ENCODE data around the gene EP300.
"Not testable (repeated sequence)": the region's sequence is repeated elsewhere in the genome, so short reads cannot be mapped to it uniquely, and the experiment has no call there.

Gene EP300

DNA sequence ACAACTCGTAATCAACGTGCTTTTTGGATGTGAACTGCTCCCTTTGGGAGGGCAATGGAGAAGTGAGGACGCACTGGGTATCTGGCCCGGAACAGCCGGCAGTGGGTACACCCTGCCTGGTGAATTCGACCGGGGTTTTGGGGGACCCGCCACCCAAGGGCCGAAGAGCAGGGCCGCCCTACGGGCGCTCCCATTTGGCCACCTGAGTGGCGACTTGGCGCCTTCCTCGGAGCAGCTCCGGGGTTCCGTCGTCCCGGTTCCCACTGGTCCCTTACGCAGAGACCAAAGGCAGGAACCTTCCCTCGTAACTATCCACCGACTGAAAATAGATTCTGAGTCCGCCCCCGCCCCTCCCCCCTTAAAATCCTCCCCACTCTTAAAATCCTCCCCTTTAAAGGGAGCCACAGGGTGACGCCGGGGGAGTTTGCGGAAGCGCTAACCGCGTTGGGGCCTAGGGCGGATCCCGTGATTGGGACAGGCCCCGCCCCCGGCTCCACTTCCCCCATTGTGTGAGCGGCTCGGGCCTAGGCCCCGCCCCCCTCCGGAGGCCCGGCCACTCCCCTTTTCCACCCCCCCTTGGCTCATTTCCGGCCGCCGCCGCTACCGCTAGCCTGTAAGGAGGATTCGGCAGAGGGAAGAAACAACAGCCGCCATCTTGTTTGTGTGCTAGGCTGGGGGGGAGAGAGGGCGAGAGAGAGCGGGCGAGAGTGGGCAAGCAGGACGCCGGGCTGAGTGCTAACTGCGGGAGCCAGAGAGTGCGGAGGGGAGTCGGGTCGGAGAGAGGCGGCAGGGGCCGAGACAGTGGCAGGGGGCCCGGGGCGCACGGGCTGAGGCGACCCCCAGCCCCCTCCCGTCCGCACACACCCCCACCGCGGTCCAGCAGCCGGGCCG lies 1.0 kb upstream of the EP300 start:
- DNase-seq, result peak; percentile 99

DNA sequence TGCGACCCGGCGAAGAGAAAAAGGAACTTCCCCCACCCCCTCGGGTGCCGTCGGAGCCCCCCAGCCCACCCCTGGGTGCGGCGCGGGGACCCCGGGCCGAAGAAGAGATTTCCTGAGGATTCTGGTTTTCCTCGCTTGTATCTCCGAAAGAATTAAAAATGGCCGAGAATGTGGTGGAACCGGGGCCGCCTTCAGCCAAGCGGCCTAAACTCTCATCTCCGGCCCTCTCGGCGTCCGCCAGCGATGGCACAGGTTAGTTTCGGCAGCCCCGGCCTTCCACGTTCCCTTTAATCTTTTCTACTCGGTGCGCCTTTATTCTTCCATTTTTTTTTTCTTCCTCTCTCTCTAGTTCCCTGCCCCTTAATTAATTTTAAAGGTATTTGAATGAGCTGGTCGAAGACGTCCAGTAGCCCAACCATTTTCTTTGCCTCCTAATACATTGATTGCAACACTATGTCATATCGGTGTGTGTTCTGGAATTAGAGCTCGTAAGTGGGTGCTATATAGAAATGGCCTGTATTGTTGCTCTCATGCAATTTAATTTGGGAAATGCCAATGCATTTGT lies 537 bp downstream of the EP300 start:
- peak; percentile 40 for DNase-seq

DNA sequence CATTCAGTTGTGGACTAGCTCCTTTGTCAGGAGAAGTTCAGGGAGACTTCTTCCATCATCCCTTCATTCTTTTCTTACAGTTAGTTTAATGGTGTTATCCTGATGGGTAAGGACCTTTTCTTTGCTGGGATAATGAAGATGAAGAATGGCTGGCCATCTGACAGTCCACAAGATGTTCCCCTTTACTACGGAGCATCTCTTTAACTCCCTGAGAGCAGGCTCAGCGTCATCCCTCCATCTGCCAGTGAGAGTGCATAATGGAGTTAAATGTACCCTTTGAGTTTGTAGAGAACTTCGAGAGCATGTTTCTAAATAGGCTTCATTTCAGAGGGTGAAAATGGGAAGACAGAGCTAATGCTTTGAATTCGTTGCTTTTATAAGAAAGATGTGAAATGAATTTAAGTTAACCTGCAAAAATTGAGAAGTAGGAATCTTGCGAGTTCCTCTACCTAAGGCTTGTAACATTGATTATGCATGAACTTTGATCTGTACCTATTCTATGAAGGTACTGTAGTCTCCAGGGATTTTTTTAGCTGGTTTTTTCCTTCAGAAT lies 1.7 kb downstream of the EP300 start:
- DNase-seq, result peak; percentile 53

DNA sequence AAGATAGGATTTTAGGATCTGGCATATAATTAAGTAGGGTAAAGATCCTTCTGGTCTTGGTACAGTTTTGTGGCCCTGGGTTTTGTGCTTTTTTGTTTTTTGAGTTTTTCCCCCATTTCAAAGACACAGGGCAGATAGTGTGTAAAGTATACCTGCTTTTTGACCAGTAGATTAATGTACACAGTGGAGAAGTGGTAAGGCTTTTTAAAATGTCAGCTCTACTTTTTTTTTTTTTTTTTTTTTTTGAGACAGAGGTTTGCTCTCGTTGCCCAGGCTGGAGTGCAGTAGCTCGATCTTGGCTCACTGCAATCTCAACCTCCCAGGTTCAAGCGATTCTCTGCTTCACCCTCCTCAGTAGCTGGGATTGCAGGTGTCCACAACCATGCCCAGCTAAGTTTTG lies 4.0 kb downstream of the EP300 start:
- no peak for DNase-seq

DNA sequence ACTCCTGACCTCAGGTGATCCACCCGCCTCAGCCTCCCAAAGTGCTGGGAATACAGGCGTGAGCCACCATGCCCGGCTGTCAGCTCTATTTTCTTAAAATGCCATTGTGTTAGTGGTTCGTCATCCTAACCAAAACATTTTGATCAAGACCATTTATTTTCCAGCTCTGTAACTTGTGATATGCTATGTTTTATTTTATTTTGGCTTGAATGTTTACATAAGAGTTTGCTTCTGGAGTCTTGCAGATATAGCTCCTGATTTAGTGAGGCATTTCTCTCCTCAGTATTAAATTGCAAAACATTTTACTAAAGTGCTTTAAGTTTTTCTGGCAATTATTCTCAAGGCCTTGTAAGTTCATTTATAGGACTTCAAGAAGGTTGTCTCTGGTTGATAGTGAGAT lies 4.4 kb downstream of the EP300 start:
- no peak for DNase-seq

DNA sequence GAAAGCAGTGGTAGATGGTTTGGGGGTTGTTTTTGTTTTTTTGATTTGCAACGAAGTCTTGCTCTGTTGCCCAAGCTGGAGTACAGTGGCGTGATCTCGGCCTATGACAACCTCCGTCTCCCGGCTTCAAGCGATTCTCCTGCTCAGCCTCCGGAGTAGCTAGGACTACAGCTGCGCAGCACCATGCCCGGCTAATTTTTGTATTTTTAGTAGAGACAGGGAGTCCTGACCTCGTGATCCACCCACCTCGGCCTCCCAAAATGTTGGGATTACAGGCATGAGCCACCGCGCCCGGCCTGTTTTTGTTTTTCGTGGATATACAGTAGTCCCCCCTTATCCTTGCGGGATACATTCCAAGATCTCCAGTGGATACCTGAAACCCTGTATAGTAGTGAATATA lies 6.6 kb downstream of the EP300 start:
- DNase-seq, result no peak

DNA sequence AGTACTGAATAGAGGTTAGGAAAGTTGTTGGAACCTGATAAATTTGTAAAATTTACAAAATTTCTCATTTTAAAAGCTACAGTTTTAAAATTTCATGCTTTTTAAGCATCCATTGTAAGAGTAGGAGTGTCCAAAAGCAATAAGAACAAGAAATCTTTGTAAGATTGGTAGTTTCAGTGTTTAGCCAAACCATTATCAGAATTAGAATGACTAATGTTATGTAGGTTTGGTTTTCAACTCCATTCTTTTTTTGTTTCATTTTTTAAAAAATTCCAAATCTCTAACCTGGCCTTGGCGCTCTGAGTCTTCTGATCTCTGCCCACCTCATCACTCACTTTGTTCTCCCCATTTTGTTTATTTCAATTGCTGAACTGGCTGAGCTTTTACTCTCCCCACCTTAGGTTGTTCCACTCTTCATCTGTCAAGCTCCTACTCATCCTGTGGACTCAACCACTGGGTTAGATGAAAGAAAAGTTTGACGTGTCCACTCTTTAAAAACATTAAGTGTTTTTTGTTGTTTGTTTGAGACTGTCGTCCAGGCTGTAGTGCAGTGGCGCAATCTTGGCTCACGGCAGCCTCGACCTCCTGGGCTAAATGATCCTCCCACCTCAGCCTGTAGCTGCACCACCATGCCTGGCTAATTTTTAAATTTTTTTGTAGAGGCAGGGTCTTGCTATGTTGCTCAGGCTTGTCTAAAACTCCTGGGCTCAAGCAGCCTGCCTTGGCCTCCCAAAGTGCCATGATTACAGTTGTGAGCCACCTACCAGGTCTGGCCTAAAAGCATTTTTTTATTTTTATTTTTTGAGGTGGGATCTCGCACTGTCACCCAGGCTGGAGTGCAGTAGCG lies 14.0 kb downstream of the EP300 start:
- DNase-seq, result no peak

DNA sequence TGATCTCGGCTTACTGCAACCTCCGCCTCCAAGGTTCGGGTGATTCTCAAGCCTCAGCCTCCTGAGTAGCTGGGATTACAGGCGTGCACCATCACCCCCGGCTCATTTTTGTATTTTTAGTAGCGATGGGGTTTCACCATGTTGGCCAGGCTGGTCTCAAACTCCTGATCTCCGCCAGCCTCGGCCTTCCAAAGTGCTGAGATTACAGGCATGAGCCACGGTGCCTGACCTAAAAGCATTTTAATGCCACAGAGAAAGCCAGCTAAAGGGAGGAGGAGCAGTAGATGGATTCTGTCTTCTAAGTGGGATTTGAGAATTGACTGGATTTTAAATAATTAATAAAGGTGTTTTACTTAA lies 14.6 kb downstream of the EP300 start:
- not testable (repeated sequence) for DNase-seq

DNA sequence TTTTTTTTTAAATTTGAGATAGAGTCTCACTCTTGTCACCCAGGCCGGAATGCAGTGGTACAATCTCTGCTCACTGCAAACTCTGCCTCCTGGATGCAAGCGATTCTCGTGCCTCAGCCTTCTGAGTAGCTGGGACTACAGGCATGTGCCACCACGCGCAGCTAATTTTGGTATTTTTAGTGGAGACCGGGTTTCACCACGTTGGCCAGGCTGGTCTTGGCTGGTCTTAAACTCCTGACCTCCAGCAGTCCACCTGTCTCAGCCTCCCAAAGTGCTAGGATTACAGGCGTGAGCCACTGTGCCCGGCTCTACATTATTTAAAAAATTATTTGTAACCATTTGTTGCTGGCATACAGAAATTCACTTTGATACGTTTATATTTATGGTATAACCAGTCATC lies 18.6 kb downstream of the EP300 start:
- no peak for DNase-seq

DNA sequence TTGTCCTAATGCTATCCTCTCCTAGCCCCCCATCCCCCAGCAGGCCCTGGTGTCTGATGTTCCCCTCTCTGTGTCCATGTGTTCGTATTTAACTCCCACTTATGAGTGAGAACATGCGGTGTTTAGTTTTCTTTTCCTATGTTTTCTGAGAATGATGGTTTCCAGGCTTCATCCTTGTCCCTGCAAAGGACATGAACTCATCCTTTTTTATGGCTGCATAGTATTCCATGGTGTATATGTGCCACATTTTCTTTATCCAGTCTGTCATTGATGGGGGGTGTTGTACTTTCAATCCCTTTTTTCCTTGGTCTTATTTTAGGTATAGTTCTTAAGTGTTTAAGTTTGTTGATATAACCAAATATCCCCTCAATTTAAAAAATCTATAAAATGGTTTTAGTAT lies 23.9 kb downstream of the EP300 start:
- no peak for DNase-seq

DNA sequence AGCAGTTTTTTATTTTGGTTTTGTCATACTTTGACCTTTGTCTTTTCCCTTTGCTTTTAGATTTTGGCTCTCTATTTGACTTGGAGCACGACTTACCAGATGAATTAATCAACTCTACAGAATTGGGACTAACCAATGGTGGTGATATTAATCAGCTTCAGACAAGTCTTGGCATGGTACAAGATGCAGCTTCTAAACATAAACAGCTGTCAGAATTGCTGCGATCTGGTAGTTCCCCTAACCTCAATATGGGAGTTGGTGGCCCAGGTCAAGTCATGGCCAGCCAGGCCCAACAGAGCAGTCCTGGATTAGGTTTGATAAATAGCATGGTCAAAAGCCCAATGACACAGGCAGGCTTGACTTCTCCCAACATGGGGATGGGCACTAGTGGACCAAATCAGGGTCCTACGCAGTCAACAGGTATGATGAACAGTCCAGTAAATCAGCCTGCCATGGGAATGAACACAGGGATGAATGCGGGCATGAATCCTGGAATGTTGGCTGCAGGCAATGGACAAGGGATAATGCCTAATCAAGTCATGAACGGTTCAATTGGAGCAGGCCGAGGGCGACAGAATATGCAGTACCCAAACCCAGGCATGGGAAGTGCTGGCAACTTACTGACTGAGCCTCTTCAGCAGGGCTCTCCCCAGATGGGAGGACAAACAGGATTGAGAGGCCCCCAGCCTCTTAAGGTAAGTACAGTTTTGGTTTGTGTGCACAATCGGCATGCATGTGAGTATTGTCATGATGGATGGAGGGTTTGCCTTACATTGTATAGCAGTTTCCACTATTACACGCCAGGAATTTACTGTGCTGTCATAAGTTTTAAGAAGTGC lies 25.0 kb downstream of the EP300 start:
- no peak for DNase-seq

DNA sequence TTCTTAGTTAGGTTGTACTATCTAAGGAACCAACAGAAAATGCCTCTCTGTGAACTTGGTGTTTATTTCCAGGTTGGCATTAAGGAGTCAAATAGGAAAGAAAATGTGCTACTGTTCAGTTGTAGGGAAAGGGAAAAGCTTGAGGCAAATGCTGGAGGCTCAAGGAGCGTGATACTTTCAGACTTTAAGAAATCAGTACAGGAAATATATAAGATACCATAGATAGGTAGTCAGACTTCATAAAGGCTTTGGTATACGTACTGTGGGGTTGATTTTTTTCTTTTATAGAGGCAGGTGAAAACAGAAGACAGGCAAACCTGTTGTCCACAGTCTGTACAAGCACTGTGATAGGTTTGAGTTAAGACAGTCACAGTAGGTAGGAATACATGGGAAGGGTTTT lies 30.8 kb downstream of the EP300 start:
- peak; percentile 47 for DNase-seq

DNA sequence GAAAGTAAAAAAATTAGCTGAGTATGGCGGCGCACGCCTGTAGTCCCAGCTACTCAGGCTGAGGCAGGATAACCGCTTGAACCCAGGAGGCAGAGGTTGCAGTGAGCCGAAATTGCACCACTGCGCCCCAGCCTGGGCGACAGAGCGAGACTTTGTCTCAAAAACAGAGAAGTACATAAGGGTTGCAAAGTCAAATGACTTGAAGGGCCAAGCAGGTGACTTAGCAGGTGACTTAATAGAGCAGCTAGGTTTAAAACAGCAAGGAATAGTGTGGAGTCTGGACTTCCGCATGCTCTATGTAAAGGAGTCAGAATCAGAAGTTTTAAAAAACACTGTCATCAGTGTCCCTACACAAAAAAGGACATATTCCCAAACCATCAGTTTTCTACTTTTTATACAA lies 31.7 kb downstream of the EP300 start:
- no peak for DNase-seq

DNA sequence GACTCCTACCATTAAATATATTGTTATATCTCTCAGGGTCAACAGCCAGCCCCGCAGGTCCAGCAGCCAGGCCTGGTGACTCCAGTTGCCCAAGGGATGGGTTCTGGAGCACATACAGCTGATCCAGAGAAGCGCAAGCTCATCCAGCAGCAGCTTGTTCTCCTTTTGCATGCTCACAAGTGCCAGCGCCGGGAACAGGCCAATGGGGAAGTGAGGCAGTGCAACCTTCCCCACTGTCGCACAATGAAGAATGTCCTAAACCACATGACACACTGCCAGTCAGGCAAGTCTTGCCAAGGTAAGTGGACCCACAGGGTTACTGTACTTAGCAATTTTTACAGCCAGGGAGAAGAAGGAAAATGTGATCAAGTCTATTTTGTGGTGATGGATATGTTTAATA lies 35.1 kb downstream of the EP300 start:
- no peak for DNase-seq

DNA sequence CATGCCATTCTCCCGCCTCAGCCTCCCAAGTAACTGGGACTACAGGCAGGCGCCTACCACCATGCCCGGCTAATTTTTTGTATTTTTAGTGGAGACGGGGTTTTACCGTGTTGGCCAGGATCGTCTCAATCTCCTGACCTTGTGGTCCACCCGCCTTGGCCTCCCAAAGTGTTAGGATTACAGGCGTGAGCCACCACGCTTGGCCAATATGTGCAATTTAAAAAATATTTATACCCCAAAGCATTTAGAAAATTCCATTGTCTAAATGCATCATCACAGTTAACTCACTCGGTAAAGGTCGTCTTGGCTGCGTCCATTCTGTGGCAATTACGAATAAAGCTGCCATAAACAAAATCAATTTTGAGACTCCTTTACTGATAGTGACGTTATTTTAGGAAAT lies 36.2 kb downstream of the EP300 start:
- DNase-seq, result no peak

DNA sequence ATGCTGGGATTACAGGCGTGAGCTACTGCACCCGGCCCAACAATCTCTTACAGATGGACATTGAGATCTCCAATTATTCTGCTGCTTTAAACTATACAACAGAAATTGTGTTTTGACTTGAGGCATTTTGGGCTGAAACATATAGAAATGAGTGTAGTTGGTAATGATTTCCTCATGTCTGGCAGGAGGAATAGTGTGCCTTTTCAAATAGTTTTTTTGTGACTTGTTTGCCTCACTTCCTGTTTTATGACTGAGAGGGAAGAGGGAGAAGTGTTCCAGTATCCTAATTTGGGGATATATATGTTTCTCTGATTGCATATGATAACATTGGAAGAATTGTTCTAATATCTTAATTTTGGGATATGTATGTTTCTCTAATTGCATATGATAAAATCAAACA lies 40.2 kb downstream of the EP300 start:
- peak; percentile 6 for DNase-seq

DNA sequence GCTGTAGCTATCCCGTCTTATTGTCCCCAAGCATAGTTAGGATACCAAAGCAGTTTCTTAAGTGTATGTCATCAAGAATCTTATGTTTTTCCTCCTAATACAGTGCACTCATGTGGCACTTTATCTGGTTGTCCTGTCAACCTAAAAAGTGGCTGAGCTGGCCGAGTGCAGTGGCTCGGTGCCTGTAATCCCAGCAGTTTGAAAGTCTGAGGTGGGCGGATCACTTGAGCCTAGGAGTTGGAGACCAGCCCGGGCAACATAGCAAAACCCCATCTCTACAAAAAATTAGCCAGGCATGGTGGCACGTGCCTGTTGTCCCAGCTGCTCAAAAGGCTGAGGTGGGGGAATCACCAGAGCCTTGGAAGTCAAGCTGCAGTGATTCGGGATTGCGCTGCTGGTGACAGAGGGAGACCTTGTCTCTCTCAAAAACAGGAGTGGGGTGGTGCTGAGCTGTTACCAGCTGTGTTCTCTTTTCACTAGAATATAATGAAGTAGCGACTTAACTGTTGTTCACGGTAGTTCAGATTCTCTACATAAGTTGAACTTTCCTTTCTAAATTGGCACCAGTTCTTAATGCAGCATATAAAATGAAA lies 48.1 kb downstream of the EP300 start:
- no peak for DNase-seq

DNA sequence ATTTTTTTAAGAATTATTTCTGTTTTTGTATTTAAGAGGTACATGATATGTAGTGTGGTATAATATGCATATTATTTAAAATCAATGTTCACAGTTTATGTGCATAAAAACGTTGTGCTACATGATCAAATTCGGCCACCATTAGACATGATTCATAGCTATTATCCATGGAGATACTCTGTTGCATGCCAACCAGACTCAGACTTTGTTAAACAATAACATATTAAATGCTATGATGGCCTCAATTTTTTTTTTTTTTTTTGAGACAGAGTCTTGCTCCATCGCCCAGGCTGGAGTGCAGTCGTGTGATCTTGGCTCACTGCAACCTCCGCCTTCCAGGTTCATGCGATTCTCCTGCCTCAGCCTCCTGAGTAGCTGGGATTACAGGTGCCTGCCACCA lies 53.5 kb downstream of the EP300 start:
- DNase-seq, result not testable (repeated sequence)

DNA sequence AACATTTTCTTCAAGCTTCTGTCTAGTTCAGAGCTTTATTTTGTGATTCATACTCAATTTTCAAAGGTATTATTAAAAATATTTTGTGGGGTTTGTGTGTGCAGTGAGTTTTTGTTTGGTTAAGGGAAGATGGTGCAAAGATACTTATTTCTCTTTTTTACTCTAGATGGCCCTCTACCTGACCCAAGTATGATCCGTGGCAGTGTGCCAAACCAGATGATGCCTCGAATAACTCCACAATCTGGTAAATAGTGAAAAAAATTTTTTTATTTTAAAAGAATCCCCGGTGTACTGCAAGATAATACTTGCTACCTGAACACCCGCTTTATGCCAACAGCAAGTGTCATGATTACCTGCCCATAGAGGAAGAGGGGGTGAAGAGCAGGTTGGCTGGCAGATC lies 54.2 kb downstream of the EP300 start:
- DNase-seq, result no peak

DNA sequence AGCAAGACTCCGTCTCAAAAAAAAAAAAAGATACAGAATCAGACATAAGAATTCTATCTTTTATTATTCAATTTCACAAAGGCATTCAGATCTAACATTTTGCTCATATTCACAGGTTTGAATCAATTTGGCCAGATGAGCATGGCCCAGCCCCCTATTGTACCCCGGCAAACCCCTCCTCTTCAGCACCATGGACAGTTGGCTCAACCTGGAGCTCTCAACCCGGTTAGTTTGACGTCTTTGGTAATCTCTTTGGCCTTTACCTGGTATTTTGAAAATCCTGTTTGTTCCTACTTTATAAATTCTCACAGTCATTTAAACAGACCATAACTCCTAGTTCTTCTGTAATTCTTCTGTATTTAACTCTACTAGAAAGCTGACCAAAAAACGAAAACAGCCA lies 55.3 kb downstream of the EP300 start:
- no peak for DNase-seq

DNA sequence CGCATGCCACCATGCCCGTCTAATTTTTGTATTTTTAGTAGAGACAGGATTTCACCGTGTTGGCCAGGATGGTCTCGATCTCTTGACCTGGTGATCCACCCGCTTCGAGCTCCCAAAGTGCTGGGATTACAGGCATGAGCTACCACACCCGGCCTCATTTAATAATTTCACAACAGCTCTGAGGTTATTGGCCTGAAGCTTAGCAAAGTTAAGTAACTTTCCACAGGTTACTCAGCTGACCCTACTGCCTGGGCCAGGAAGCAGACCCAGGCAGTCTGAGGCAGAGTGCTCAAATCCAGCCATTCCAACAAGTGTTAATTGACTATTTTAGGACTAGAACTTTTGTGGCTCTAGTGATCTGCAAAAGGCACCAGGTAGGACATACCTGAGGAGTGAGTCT lies 60.5 kb downstream of the EP300 start:
- no peak for DNase-seq

DNA sequence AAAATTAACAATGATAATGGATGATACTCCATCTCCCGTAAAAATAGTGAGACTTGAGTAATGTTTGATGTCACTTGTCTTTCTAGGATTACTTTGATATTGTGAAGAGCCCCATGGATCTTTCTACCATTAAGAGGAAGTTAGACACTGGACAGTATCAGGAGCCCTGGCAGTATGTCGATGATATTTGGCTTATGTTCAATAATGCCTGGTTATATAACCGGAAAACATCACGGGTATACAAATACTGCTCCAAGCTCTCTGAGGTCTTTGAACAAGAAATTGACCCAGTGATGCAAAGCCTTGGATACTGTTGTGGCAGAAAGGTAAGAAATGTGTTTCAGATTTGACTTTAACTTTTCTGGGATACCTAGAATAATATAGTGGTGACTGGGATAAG lies 64.7 kb downstream of the EP300 start:
- no peak for DNase-seq

All from EL (cell line).